ENCODE data around the gene NPR2. TPM values are rescaled to one million over a fixed set of nuclear protein-coding genes. Genes with fewer than 3 reads are reported as not detected.

NPR2 gene
- total RNA-seq, 4 donors from 2014 or later: 0.08 to 12.2 (median 1.8) TPM

GRCh38 chr9:35771075-35771433, 20.3 kb upstream of the NPR2 start:
- Histone ChIP-seq H3K36me3 (no peaks in the 10 kb centered on the region), H3K4me1 (peaks cover 0 to 20% (median 7%) of the 10 kb centered on the region in 3 donors), H3K27ac (peak overlapping the region in 3 of 4 donors; percentile 22 to 56 (median 46)), H3K4me3 (no peak overlapping the region), H3K9me3 (no peaks in the 10 kb centered on the region), H3K27me3 (peaks cover 0 to 51% (median 0%) of the 10 kb centered on the region in 4 donors)
- WGBS, 2 donors: 26 to 39% methylated on average over 4 of the region's 4 CpGs
- DNase-seq: no peak
- TF ChIP-seq CTCF (IDR thresholded peaks at IDR 0.05) (no peak), POLR2A (IDR thresholded peaks at IDR 0.05) (no peak)
- intact Hi-C loops (cut with DNase I): no loop called here

- Histone ChIP-seq H3K9me3 (no peaks in the 10 kb centered on the region), H3K27me3 (peaks cover 0 to 46% (median 0%) of the 10 kb centered on the region in 4 donors), H3K4me3 (no peak overlapping the region), H3K27ac (peak overlapping the region in 3 of 4 donors; percentile 7 to 56 (median 46)), H3K4me1 (peaks cover 0 to 20% (median 7%) of the 10 kb centered on the region in 3 donors), H3K36me3 (no peaks in the 10 kb centered on the region)
- intact Hi-C loops (cut with DNase I): no loop called here
- TF ChIP-seq CTCF (IDR thresholded peaks at IDR 0.05) (no peak), POLR2A (IDR thresholded peaks at IDR 0.05) (no peak)
- DNase-seq: no peak
- 8 to 44% methylated on average over 1 of the region's 1 CpG for WGBS, 2 donors
Observed at GRCh38 chr9:35771534-35771933, 19.9 kb upstream of the NPR2 start.

- no peak overlapping the region for H3K4me3 ChIP-seq
- TF ChIP-seq POLR2A (IDR thresholded peaks at IDR 0.05) (no peak), CTCF (IDR thresholded peaks at IDR 0.05) (no peak)
- WGBS, 2 donors: 64 to 79% methylated on average over 3 of the region's 3 CpGs
- H3K9me3 ChIP-seq: no peaks in the 10 kb centered on the region
- no peaks in the 10 kb centered on the region for H3K36me3 ChIP-seq
- no peak for DNase-seq
- H3K27me3 ChIP-seq: peaks cover 0 to 42% (median 0%) of the 10 kb centered on the region in 4 donors
- peak overlapping the region in 2 of 4 donors; percentile 46 to 56 for H3K27ac ChIP-seq
- peaks cover 0 to 20% (median 7%) of the 10 kb centered on the region in 3 donors for H3K4me1 ChIP-seq
- intact Hi-C loops (cut with DNase I): no loop called here
Observed at GRCh38 chr9:35771943-35772342, 19.4 kb upstream of the NPR2 start.

- Histone ChIP-seq H3K27ac (peak overlapping the region in 1 of 4 donors; percentile 8), H3K4me1 (peaks cover 0 to 20% (median 7%) of the 10 kb centered on the region in 3 donors), H3K27me3 (peaks cover 0 to 29% (median 0%) of the 10 kb centered on the region in 4 donors), H3K36me3 (no peaks in the 10 kb centered on the region), H3K4me3 (no peak overlapping the region), H3K9me3 (no peaks in the 10 kb centered on the region)
- WGBS, 2 donors: 60% methylated on average over 7 of the region's 7 CpGs
- intact Hi-C loops (cut with DNase I): no loop called here
- DNase-seq: no peak
- TF ChIP-seq CTCF (IDR thresholded peaks at IDR 0.05): no peak
- no peak for TF ChIP-seq POLR2A (IDR thresholded peaks at IDR 0.05)
Observed at GRCh38 chr9:35774907-35775635, 16.3 kb upstream of the NPR2 start.

GRCh38 chr9:35776018-35776417, 15.4 kb upstream of the NPR2 start:
- peaks cover 0 to 13% (median 2%) of the 10 kb centered on the region in 3 donors for H3K4me1 ChIP-seq
- H3K9me3 ChIP-seq: no peaks in the 10 kb centered on the region
- H3K27me3 ChIP-seq: peaks cover 0 to 29% (median 0%) of the 10 kb centered on the region in 4 donors
- no peak for DNase-seq
- no peak overlapping the region for H3K27ac ChIP-seq
- no peaks in the 10 kb centered on the region for H3K36me3 ChIP-seq
- TF ChIP-seq CTCF (IDR thresholded peaks at IDR 0.05) (no peak), POLR2A (IDR thresholded peaks at IDR 0.05) (no peak)
- intact Hi-C loops (cut with DNase I): no loop called here
- WGBS, 2 donors: 72 to 75% methylated on average over 4 of the region's 4 CpGs
- H3K4me3 ChIP-seq: no peak overlapping the region

All from esophagus squamous epithelium (tissue), 5 donors.